H7 (cell line): ENCODE results near the gene SMIM43. TPM values are rescaled to one million over a fixed set of nuclear protein-coding genes. Genes with fewer than 3 reads are reported as not detected.

ENCODE experiments used
- DNase-seq: peaks from one replicate; pipeline ENCODE4 v3.0.0; 2012
- H3K27me3 ChIP-seq: 2 replicates; pipeline ENCODE4 v1.6.0; 2011; ENCODE audit warnings: mild to moderate bottlenecking, low read length; ENCODE audit not compliant: control insufficient read depth, insufficient read depth
- H3K36me3 ChIP-seq: replicated peaks from 2 replicates; pipeline ENCODE4 v1.5.1; 2011; ENCODE audit warnings: low read length; ENCODE audit not compliant: control insufficient read depth, insufficient read depth
- H3K4me3 ChIP-seq: 2 replicates; pipeline ENCODE4 v1.5.1; 2011; ENCODE audit warnings: low read depth, mild to moderate bottlenecking, control low read depth, low read length, moderate library complexity; ENCODE audit not compliant: insufficient read depth
- total RNA-seq: library from RNA; depleted of rRNA; stranded (reverse); fragments of >200 nt; shearing (Covaris generic); gene quantifications from 2 replicates; pipeline ENCODE4 v1.2.3, GENCODE V29; 2014; rRNA removed

SMIM43 gene
- total RNA-seq = not detected in 2 replicates

DNA sequence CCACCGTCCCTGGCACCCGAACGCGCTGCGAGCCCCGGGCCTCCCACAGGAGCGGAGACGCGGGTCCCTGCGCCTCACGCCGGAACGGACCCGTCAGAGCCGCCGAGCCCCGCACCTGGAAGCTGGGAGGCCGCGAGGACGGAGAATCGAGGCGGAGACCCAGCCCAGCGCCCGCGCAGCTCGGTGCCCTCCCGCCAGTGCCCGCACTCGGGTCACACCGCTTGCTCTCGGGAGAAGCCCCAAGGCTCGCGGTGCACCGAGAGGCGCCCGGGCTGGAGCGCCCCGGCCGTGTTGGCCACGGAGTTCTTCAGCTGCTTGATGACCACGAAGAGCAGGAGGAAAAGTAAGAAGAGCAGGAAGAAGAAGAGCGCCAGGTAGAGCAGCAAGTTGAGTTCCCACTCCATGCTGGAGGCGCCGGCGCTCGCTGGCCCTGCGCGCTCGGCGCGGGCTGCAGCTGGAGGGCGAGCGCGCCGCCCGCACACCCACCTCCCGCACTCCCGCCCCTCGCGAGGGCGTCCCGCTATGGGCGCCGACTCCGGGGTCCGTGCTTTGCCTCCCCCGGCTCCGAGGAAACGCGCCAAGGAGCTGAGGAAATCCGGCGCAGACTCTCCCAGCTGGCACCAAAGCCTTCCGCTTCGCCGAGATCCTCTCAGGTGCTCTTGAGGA, at the start of gene SMIM43:
Gene SMIM43 (minus strand): TSS at position 463 of the 666 bp plus-strand sequence. CDS start 59 bp downstream, at position 404.
- peak within 1 kb of the TSS; percentile 62 for H3K4me3 ChIP-seq
- DNase-seq = peak; percentile 77
- H3K36me3 ChIP-seq = no peaks in the 10 kb centered on the region
- peaks cover 63% of the 10 kb centered on the region for H3K27me3 ChIP-seq

DNA sequence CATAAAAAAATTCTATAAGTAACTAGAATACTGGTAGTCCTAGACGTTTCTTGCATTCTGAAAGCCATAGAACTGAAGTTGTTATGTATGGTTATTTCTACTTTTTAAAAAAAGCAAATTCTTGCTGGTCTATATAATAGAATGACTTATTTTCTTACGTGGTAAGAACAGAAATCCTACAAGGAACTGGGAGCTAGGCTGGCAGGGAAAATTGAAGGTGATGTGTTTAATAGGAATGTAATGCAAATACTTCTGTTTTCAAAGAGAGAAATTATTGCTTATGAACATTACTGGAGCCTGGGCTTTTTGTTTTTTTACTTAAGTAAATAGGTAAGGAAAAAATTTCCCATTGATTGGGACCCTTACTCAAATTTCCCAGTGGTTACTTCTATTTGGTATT, 49.8 kb upstream of the SMIM43 start:
- no peak overlapping the region for H3K4me3 ChIP-seq
- DNase-seq = no peak
- no peaks in the 10 kb centered on the region for H3K27me3 ChIP-seq
- peaks cover 41% of the 10 kb centered on the region for H3K36me3 ChIP-seq

GRCh38 chr4:121811122-121811521, 46.2 kb upstream of the SMIM43 start:
- Histone ChIP-seq H3K27me3 (no peaks in the 10 kb centered on the region), H3K4me3 (no peak overlapping the region), H3K36me3 (peaks cover 26% of the 10 kb centered on the region)
- DNase-seq = no peak

DNA sequence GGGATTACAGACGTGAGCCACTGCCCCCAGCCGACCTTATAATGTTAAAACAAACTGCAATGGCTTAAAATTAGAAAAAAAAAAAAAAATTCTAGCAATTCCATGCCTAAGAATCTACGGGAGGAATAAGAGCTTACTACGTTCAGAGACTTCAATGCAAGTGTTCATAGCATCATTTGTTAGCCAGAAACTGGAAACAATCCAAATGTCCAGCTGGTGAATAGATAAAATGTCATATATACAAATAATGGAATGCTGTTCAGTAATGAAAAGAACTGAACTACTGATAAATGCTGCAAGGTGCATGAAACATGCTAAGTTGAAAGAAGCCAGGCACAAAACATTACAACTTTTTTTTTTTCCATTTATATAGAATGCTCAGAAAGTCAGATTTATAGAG, 41.4 kb upstream of the SMIM43 start:
- no peak for DNase-seq
- Histone ChIP-seq H3K4me3 (no peak overlapping the region), H3K27me3 (no peaks in the 10 kb centered on the region), H3K36me3 (peaks cover 27% of the 10 kb centered on the region)

DNA sequence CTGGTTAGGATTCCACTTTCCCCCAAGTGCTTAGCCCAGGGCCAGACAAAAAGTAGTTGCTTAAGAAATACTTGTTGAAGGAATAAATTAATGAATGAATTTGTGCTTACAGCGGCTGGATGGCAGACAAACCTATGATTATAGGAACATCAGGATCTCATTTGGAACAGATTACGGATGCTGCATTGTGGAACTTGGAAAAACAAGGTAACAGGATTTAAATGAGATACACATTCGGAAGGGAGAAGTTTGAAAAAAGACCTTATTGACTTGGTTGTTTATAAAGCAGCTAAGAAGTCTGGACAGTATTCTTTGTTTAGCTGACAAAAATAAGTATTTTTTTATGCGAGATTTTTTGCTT, 36.7 kb upstream of the SMIM43 start:
- Histone ChIP-seq H3K4me3 (peak overlapping the region; percentile 97), H3K27me3 (no peaks in the 10 kb centered on the region), H3K36me3 (peaks cover 15% of the 10 kb centered on the region)
- DNase-seq = no peak

GRCh38 chr4:121800961-121801714, 36.2 kb upstream of the SMIM43 start, which contains the start of gene EXOSC9:
Gene EXOSC9 (plus strand): TSS chr4:121801323. CDS start chr4:121801425, 102 bp downstream.
- DNase-seq = peak; percentile 77
- H3K36me3 ChIP-seq = peaks cover 15% of the 10 kb centered on the region

GRCh38 chr4:121800638-121800960, 35.6 kb upstream of the SMIM43 start:
- peak overlapping the region; percentile 97 for H3K4me3 ChIP-seq
- H3K36me3 ChIP-seq = peaks cover 15% of the 10 kb centered on the region
- no peaks in the 10 kb centered on the region for H3K27me3 ChIP-seq
- no peak for DNase-seq

More at GRCh38 chr4:121800961-121801714, 36.2 kb upstream of the SMIM43 start, which contains the start of gene EXOSC9:
- Histone ChIP-seq H3K4me3 (peak within 1 kb of the TSS; percentile 97), H3K27me3 (no peaks in the 10 kb centered on the region)

DNA sequence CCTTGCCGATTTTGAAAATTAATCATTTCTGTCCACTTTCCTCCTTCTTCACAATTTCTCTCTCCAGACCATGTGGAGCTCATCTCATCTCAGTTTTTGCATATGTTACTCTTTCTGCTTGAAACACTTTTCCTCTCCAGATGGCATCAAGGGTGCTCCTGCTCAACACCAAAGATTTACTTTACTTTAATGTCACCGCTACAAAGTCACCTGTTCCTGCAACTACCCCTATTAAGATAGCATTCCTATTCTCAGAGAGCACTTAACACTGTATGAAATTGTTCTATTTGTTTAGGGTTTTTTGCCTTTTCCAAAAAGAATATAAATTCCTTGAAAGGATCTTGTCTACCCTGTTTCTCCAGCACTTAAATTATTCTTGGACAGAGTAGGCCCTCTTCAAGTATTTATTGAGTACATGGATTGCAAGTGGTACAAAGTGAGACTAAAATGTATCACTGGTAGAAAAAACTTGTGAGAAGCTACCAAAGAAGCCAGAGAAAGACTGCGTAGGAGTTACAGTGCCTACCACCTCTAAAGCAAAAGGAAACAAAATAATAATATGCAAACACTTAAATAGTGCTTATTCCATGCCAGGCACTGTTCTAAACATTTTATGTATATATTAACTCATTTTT, 35.0 kb upstream of the SMIM43 start:
- no peak overlapping the region for H3K4me3 ChIP-seq
- peaks cover 12% of the 10 kb centered on the region for H3K36me3 ChIP-seq
- DNase-seq = no peak
- H3K27me3 ChIP-seq = no peaks in the 10 kb centered on the region

DNA sequence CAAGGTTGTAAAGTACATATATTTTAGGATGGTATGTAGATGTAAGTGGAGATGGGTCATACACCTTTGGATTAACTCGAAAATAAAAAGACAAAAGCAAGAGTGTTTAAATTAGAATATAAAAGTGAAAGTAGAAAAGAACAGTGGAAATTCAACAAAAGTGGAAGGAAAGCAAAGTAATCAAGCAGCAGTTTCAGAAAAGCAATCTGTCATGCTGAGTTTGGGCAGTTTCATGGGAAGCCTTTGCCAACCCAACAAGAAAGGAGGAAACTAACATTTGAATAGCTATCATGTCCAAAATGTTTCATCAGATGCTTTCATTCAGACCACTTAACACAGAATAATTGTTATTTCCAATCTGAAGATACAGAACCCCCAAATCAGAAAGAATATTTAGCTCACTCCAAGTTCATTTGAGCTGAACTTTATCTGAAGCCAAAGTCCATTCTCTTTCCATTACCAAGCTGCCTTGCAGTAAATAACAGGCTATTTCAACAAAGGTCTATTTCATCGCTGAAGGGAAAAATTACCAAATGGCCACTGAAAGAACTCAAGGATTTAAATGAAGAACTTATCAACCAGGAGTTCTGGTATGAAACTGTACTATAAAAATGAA, 34.4 kb upstream of the SMIM43 start:
- DNase-seq = no peak
- Histone ChIP-seq H3K4me3 (no peak overlapping the region), H3K27me3 (no peaks in the 10 kb centered on the region)

GRCh38 chr4:121796283-121796682, 31.3 kb upstream of the SMIM43 start:
- peak; percentile 8 for DNase-seq

More for the DNA sequence above, 34.4 kb upstream of the SMIM43 start:
- H3K36me3 ChIP-seq = peaks cover 6% of the 10 kb centered on the region

GRCh38 chr4:121794505-121795188, 29.7 kb upstream of the SMIM43 start:
- Histone ChIP-seq H3K27me3 (no peaks in the 10 kb centered on the region), H3K4me3 (no peak overlapping the region), H3K36me3 (no peaks in the 10 kb centered on the region)
- DNase-seq = no peak

More at GRCh38 chr4:121796283-121796682, 31.3 kb upstream of the SMIM43 start:
- Histone ChIP-seq H3K36me3 (no peaks in the 10 kb centered on the region), H3K27me3 (no peaks in the 10 kb centered on the region), H3K4me3 (no peak overlapping the region)

DNA sequence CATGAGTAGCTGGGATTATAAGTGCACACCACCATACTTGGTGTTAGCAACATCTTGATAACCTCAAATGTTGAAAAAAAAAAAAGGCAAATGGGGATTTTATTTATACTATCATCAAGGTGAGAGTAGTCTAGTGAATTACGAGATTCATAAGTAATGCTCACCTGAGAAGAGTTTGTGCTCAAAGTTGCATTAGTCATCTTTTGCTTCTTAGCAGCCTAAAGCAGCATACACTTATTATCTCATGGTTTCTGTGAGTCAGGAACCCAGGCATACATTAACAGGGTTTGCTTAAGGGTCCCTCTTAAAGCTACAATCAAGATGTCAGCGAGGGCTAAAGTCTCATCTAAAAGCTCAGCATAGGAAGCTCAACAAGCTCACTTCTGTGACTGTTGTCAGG, 28.0 kb upstream of the SMIM43 start:
- H3K36me3 ChIP-seq = no peaks in the 10 kb centered on the region
- no peaks in the 10 kb centered on the region for H3K27me3 ChIP-seq
- no peak for DNase-seq
- no peak overlapping the region for H3K4me3 ChIP-seq

DNA sequence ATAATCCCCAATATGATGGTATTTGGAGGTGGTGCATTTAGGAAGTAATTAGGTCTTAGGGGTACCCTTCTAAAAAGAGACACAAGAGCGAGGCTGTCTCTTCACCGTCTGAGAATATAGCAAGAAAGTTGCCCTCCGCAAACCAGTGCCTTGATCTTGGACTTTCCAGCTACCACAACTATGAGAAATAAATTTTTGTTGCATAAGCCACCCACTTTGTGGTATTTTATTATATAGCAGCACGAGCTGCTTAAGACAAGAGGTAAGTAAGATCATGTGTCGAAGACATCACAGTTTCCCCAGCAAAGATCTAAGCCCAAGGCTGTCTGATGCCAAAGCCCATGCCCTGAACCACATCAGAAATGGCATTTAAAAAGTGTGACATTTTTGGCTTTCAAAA, 26.5 kb upstream of the SMIM43 start:
- Histone ChIP-seq H3K36me3 (no peaks in the 10 kb centered on the region), H3K27me3 (no peaks in the 10 kb centered on the region), H3K4me3 (no peak overlapping the region)
- no peak for DNase-seq

DNA sequence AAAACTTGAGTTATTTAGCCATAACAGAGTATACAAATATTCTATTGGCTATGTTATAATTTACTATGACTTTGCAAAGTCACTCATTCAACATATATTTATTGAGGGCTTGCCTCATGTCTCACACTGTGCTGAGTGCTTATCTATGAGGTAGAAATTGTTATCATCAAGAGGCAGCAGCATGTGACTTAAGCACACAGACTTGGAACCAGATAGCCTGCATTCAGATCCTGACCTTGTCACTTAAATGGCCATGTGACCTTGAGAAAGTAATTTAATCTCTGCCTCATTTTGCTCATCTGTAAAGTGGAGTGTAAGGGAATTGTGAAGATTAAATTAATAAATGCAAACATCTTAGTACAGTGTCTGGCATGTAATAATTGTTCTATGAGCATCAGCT, 26.0 kb upstream of the SMIM43 start:
- Histone ChIP-seq H3K27me3 (no peaks in the 10 kb centered on the region), H3K36me3 (no peaks in the 10 kb centered on the region), H3K4me3 (no peak overlapping the region)
- no peak for DNase-seq
